Glutamatergic neuron (in vitro differentiated cells): Measurements from ENCODE around the gene FNDC3A. TPM values are rescaled to one million over a fixed set of nuclear protein-coding genes. Genes with fewer than 3 reads are reported as not detected.

Experiments
- DNase-seq: peaks from one replicate; pipeline ENCODE4 v3.0.0; 2022
- H3K27ac Mint-ChIP-seq: one replicate; pipeline ENCODE4 v1.8.0; 2020; ENCODE audit warnings: mild to moderate bottlenecking, mixed read lengths, inconsistent platforms; ENCODE audit not compliant: unreplicated experiment
- H3K27me3 Mint-ChIP-seq: one replicate; pipeline ENCODE4 v1.8.0; 2020; ENCODE audit warnings: mild to moderate bottlenecking, moderate library complexity, mixed read lengths, inconsistent platforms; ENCODE audit not compliant: unreplicated experiment
- H3K36me3 Mint-ChIP-seq: one replicate; pipeline ENCODE4 v1.8.0; 2020; ENCODE audit warnings: mild to moderate bottlenecking, mixed read lengths, inconsistent platforms; ENCODE audit not compliant: unreplicated experiment
- H3K4me1 Mint-ChIP-seq: one replicate; pipeline ENCODE4 v1.8.0; 2020; ENCODE audit warnings: mild to moderate bottlenecking, low read depth, mixed read lengths, inconsistent platforms; ENCODE audit not compliant: unreplicated experiment
- H3K4me3 Mint-ChIP-seq: one replicate; pipeline ENCODE4 v1.8.0; 2020; ENCODE audit warnings: mild to moderate bottlenecking, mixed read lengths, inconsistent platforms; ENCODE audit not compliant: unreplicated experiment
- H3K9me3 Mint-ChIP-seq: one replicate; pipeline ENCODE4 v1.8.0; 2020; ENCODE audit warnings: mild to moderate bottlenecking, moderate library complexity, mixed read lengths, inconsistent platforms; ENCODE audit not compliant: unreplicated experiment
- total RNA-seq: library from RNA; stranded (reverse); fragmentation: NEBNext Ultra II Directional; extraction: Animal tissue kit (Norgen Biotek cat#: 25700); gene quantifications from one replicate; pipeline ENCODE4 v1.2.1, GENCODE V29; 2021; ENCODE audit not compliant: unreplicated experiment
- TF ChIP-seq, protein P1 (sequence below): fragments of 200-600 bp; sonication (generic); IDR thresholded peaks from one replicate; pipeline ENCODE4 v1.5.0; 2021; ENCODE audit not compliant: partially characterized antibody, unreplicated experiment

FNDC3A gene
- total RNA-seq, 1 donor from 2014 or later, result 46.3 TPM

DNA sequence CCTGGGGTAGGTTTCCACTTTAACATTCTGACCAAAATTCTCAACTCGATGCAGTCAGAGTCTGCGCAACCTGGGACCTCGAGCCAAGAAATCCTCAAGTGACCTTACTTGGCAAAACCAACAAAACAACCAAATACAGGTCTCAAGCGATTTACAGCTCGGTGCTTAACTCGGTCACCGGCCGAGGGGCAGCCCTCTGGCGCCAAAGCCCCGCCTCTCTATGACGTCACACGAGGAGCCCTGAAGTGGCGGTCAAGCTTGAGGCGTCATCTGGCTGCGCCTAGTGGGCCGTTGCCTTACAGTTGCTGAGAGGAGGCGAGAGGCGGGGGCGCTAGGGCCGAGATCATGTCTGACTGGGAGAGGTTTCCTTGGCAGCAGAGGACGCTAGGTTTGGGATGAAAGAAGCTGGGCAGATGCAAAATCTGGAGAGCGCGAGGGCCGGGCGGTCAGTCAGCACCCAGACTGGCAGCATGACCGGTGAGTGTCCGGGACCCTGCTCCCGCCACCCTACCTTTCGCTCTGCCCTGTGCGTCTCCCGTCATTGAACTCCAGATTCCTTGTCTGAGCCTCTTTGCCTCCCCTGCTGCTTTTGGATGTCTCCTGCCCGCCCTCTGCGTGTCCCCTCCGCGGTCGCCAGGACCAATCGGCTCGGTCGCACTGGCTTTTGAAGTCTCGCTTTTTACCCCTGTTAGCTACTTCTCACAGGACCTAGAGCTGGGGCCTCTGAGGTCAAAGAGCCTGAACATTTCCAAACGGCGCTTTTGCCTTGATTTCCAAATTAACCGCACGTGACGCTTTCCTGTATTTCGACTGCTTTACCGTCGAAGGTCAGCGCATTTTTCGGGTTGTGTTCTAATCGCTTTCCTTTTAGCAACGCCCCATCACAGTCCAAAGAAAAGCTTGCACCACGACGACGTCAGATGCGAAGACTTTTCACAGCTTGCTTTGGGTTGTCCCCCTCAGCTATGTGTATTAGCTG is 272.2 kb downstream of the FNDC3A start, which contains the start of gene CDADC1:
CDADC1 (plus strand) TSS at position 283 of the 979 bp plus-strand sequence; CDS start at position 396, 113 bp downstream.
- H3K27ac Mint-ChIP-seq, result peak within 1 kb of the TSS; percentile 87
- peak; percentile 100 for DNase-seq
- peak within 1 kb of the TSS; percentile 97 for H3K4me3 Mint-ChIP-seq
- no peaks in the 10 kb centered on the region for H3K4me1 Mint-ChIP-seq
- TF ChIP-seq, protein P1, sequence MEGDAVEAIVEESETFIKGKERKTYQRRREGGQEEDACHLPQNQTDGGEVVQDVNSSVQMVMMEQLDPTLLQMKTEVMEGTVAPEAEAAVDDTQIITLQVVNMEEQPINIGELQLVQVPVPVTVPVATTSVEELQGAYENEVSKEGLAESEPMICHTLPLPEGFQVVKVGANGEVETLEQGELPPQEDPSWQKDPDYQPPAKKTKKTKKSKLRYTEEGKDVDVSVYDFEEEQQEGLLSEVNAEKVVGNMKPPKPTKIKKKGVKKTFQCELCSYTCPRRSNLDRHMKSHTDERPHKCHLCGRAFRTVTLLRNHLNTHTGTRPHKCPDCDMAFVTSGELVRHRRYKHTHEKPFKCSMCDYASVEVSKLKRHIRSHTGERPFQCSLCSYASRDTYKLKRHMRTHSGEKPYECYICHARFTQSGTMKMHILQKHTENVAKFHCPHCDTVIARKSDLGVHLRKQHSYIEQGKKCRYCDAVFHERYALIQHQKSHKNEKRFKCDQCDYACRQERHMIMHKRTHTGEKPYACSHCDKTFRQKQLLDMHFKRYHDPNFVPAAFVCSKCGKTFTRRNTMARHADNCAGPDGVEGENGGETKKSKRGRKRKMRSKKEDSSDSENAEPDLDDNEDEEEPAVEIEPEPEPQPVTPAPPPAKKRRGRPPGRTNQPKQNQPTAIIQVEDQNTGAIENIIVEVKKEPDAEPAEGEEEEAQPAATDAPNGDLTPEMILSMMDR, result no peak
- no peaks in the 10 kb centered on the region for H3K36me3 Mint-ChIP-seq
- H3K27me3 Mint-ChIP-seq, result peaks cover 1% of the 10 kb centered on the region
- peaks cover 8% of the 10 kb centered on the region for H3K9me3 Mint-ChIP-seq

DNA sequence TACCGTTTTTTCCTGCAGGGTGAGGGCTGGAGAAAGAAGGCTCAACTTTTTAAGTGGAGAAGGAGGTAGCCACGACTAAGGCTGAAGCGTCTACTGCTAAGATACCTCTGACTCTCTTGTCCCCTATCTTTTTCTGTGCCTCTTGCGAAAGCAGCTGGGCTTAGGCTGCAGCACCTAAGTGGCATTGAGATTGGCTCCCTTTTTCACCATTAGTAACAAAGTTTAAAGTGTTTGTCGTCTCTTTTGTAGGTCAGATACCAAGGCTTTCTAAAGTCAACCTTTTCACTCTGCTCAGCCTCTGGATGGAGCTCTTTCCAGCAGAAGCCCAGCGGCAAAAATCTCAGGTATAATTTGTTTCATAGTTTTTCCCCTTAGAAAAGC is 272.9 kb downstream of the FNDC3A start:
- Mint-ChIP-seq H3K4me3 (peak overlapping the region; percentile 97), H3K27me3 (peaks cover 1% of the 10 kb centered on the region), H3K27ac (peak overlapping the region; percentile 87), H3K4me1 (no peaks in the 10 kb centered on the region), H3K9me3 (peaks cover 8% of the 10 kb centered on the region), H3K36me3 (no peaks in the 10 kb centered on the region)
- DNase-seq, result no peak
- TF ChIP-seq, protein P1, result no peak

- DNase-seq, result no peak
- H3K27me3 Mint-ChIP-seq, result peaks cover 1% of the 10 kb centered on the region
- H3K36me3 Mint-ChIP-seq, result no peaks in the 10 kb centered on the region
- TF ChIP-seq, protein P1, result no peak
- H3K9me3 Mint-ChIP-seq, result peaks cover 8% of the 10 kb centered on the region
- no peak overlapping the region for H3K4me3 Mint-ChIP-seq
- H3K4me1 Mint-ChIP-seq, result no peaks in the 10 kb centered on the region
- no peak overlapping the region for H3K27ac Mint-ChIP-seq
Measured at GRCh38 chr13:49251326-49251725, 275.6 kb downstream of the FNDC3A start.

- Mint-ChIP-seq H3K9me3 (peaks cover 4% of the 10 kb centered on the region), H3K4me1 (no peaks in the 10 kb centered on the region), H3K4me3 (no peak overlapping the region), H3K27me3 (peaks cover 1% of the 10 kb centered on the region), H3K27ac (no peak overlapping the region), H3K36me3 (no peaks in the 10 kb centered on the region)
- DNase-seq, result no peak
- TF ChIP-seq, protein P1, result no peak
Measured at GRCh38 chr13:49253310-49253709, 277.6 kb downstream of the FNDC3A start.

- H3K4me1 Mint-ChIP-seq, result no peaks in the 10 kb centered on the region
- peaks cover 1% of the 10 kb centered on the region for H3K27me3 Mint-ChIP-seq
- no peaks in the 10 kb centered on the region for H3K36me3 Mint-ChIP-seq
- no peak overlapping the region for H3K27ac Mint-ChIP-seq
- TF ChIP-seq, protein P1, result no peak
- no peak for DNase-seq
- no peaks in the 10 kb centered on the region for H3K9me3 Mint-ChIP-seq
- H3K4me3 Mint-ChIP-seq, result no peak overlapping the region
Measured at GRCh38 chr13:49254007-49254406, 278.3 kb downstream of the FNDC3A start.
